Prostate gland (tissue), 2 donors: ENCODE data around the gene MFAP2. TPM values are rescaled to one million over a fixed set of nuclear protein-coding genes. Genes with fewer than 3 reads are reported as not detected.

ENCODE experiments used
- DNase-seq: peaks from one replicate; pipeline ENCODE4 v3.0.0-alpha.2; 2019; ENCODE audit warnings: low spot score
- H3K27ac ChIP-seq, 2 donors: fragments of 200-600 bp; sonication (generic); 2 replicates each; pipeline ENCODE4 v1.5.1; 2017 to 2019
- H3K27me3 ChIP-seq: fragments of 200-600 bp; sonication (generic); replicated peaks from 2 replicates; pipeline ENCODE4 v1.5.1; 2019; ENCODE audit not compliant: insufficient read depth
- H3K36me3 ChIP-seq, 2 donors: fragments of 200-600 bp; sonication (generic); 1 replicate in 1 of 2; 2 replicates in 1 of 2; pipeline versions ENCODE4 v1.5.1 to v1.8.1; 2017 to 2019
- H3K4me1 ChIP-seq: fragments of 200-600 bp; sonication (generic); replicated peaks from 2 replicates; pipeline ENCODE4 v1.5.1; 2019
- H3K4me3 ChIP-seq, 2 donors: fragments of 200-600 bp; sonication (generic); 2 replicates each; pipeline ENCODE4 v1.5.1; 2017 to 2019
- H3K9me3 ChIP-seq: fragments of 200-600 bp; sonication (generic); 2 replicates; pipeline ENCODE4 v1.5.1; 2017
- POLR2A ChIP-seq: fragments of 450-650 bp; IDR thresholded peaks from one replicate; pipeline ENCODE4 v1.6.1; 2016; ENCODE audit warnings: antibody characterized with exemption, mild to moderate bottlenecking
- POLR2AphosphoS5 ChIP-seq: sonication (generic); formaldehyde crosslinking; IDR thresholded peaks from one replicate; pipeline ENCODE4 v1.6.1; 2017; ENCODE audit warnings: antibody characterized with exemption
- WGBS: methylation state at CpG from one replicate; pipeline ENCODE4 v1.1.5; 2018; 5-methylcytosine and 5-hydroxymethylcytosine counted together
- intact Hi-C: fragments of 100-400 bp; cut with DNase I; formaldehyde crosslinking; loops from one replicate; pipeline ENCODE4 v1.14.2; 2022
- total RNA-seq, 2 donors: library from RNA; depleted of rRNA; stranded (reverse); fragments of >200 nt; gene quantifications; one replicate each; pipeline ENCODE4 v1.1.0, GENCODE V29; 2016
- TF ChIP-seq, protein P1 (sequence below), 4 experiments: fragments of 200-600 bp in 2 of 4; fragments of 450-650 bp in 2 of 4; sonication (generic) in 2 of 4; IDR thresholded peaks; 1 replicate in 3 of 4; 2 replicates in 1 of 4; pipeline ENCODE4 v1.5.1; 2016 to 2019; ENCODE audit warnings: antibody characterized with exemption in 4 of 4, mild to moderate bottlenecking in 2 of 4, moderate library complexity in 2 of 4

The MFAP2 gene
- total RNA-seq, 2 donors from 2014 or later: 6.3 to 31.0 TPM

DNA sequence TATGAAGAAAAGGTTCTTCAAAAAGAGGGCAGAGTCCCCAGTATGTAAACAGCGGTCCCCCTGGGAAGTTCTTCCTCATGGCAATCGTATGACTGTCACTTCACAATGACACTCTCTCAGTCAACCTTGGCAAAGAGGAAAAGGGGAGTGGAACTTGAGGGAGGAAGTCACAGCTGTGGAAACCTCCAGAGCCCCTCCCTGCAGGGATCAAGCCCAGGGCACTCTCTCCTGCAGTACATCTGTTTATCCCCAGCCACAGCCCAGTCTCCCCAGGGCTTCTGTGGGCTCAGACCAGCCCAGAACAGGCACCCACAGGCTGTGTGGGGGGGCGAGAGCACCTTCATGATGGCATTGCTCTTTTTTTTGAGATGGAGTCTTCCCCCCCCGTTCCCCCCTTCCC lies 29.3 kb upstream of the MFAP2 start:
- no peak for DNase-seq
- Histone ChIP-seq H3K36me3 (no peaks in the 10 kb centered on the region), H3K27ac (no peak overlapping the region), H3K4me1 (peaks cover 4% of the 10 kb centered on the region), H3K4me3 (no peak overlapping the region), H3K9me3 (no peaks in the 10 kb centered on the region), H3K27me3 (no peaks in the 10 kb centered on the region)
- WGBS: 91% methylated on average over 4 of the region's 4 CpGs
- TF ChIP-seq, protein P1, sequence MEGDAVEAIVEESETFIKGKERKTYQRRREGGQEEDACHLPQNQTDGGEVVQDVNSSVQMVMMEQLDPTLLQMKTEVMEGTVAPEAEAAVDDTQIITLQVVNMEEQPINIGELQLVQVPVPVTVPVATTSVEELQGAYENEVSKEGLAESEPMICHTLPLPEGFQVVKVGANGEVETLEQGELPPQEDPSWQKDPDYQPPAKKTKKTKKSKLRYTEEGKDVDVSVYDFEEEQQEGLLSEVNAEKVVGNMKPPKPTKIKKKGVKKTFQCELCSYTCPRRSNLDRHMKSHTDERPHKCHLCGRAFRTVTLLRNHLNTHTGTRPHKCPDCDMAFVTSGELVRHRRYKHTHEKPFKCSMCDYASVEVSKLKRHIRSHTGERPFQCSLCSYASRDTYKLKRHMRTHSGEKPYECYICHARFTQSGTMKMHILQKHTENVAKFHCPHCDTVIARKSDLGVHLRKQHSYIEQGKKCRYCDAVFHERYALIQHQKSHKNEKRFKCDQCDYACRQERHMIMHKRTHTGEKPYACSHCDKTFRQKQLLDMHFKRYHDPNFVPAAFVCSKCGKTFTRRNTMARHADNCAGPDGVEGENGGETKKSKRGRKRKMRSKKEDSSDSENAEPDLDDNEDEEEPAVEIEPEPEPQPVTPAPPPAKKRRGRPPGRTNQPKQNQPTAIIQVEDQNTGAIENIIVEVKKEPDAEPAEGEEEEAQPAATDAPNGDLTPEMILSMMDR (IDR thresholded peaks at IDR 0.05): no peak
- no peak for TF ChIP-seq POLR2A
- intact Hi-C loops: no loop called here

DNA sequence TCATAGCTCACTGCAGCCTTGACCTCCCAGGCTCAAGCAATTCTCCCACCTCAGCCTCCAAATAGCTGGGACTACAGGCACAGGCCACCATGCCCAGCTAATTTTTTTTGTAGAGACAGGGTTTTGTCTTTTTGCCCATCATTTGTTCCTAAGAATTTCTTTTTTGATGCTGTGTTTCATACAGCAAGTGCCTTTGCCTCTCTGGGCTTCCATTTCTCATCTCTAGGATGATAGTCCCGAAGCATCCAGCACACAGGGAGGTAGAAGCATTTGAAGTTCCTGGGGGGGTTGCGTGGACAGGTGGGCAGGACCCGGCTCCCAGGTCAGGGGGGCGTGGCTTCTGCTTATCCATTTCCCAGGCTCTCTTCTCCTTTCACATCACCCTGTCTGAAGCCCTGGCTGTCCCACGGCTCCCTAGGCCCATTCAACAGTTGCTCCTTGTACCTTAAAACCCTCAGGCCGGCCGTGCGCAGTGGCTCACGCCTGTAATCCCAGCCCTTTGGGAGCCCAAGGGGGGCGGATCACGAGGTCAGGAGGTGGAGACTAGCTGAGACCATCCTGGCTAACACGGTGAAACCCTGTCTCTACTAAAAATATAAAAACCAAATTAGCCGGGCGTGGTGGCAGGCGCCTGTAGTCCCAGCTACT lies 27.9 kb upstream of the MFAP2 start:
- Histone ChIP-seq H3K27me3 (no peaks in the 10 kb centered on the region), H3K4me1 (peaks cover 4% of the 10 kb centered on the region), H3K9me3 (no peaks in the 10 kb centered on the region), H3K27ac (no peak overlapping the region), H3K36me3 (no peaks in the 10 kb centered on the region), H3K4me3 (no peak overlapping the region)
- no peak for DNase-seq
- intact Hi-C loops: no loop called here
- WGBS: 93% methylated on average over 15 of the region's 15 CpGs
- no peak for TF ChIP-seq POLR2A
- TF ChIP-seq, protein P1 (IDR thresholded peaks at IDR 0.05): no peak
- no peak for TF ChIP-seq POLR2AphosphoS5

- Histone ChIP-seq H3K27me3 (no peaks in the 10 kb centered on the region), H3K4me3 (no peak overlapping the region), H3K27ac (no peak overlapping the region), H3K36me3 (peaks cover 0 to 2% of the 10 kb centered on the region in 2 donors), H3K9me3 (no peaks in the 10 kb centered on the region), H3K4me1 (peaks cover 4% of the 10 kb centered on the region)
- TF ChIP-seq POLR2A: no peak
- TF ChIP-seq POLR2AphosphoS5: no peak
- TF ChIP-seq, protein P1 (IDR thresholded peaks at IDR 0.05): no peak
- WGBS: 90% methylated on average over 8 of the region's 8 CpGs
- no peak for DNase-seq
- intact Hi-C loops: no loop called here
Observed at GRCh38 chr1:17007121-17007520, 26.7 kb upstream of the MFAP2 start.

- Histone ChIP-seq H3K36me3 (peaks cover 0 to 4% of the 10 kb centered on the region in 2 donors), H3K27ac (no peak overlapping the region), H3K4me3 (no peak overlapping the region), H3K4me1 (peaks cover under 1% of the 10 kb centered on the region), H3K27me3 (no peaks in the 10 kb centered on the region), H3K9me3 (no peaks in the 10 kb centered on the region)
- TF ChIP-seq POLR2AphosphoS5 (no peak), POLR2A (no peak)
- TF ChIP-seq, protein P1 (IDR thresholded peaks at IDR 0.05): no peak
- 95% methylated on average over 19 of the region's 19 CpGs for WGBS
- no peak for DNase-seq
- intact Hi-C loops: no loop called here
Observed at GRCh38 chr1:17005365-17005740, 24.9 kb upstream of the MFAP2 start.
